SKM-1 (cell line): Measurements from ENCODE around the gene AFAP1L1.

ENCODE experiments used
- DNase-seq: peaks from one replicate; lab custom pipeline; 2025; ENCODE audit not compliant: unreplicated experiment; lab: John Stamatoyannopoulos, UW

AFAP1L1 gene

DNA sequence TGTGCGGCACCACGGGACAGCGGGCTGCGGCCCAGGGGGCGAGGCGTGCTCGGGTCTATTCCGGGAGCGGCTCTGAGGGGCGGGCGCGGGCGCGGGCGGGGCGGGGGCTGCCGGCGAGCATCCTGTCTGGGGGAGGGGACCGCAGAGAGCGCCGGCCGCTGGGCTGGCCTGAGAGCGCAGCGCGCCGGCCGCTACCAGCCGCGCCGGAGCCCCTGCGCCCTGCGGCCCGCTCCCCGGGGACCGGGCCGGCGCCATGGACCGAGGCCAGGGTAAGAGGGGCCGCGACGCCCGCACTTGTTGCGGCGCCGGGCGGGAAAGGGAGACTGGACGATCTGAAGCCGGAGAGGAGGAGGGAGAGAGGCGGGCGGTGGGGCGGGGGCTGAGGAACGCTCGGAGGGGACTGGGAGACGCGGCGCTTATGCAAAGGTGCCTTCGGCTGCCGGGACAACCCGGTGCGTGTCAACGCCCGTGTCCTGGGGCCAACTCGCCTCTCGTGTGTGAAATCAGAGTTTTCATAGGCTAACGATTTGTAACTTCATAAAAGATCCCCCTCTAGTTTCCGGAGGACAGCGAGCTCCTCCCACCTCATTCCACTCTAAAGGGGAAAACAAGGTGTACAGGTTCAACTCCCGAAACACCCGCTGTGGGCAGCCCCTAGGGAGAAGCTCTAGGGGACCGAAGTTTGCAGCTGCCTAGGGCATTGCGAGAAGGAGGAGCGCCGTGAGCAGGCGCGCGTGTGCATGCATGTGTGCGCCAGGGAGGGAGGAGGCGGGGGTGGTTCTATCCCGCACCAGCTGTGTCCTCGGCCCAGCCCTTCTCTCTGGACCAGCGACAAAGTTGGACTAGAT is at the start of gene AFAP1L1:
Gene AFAP1L1, plus strand, starts transcription at position 144 of the 848 bp plus-strand sequence. Its CDS starts 110 bp downstream, at position 254.
- no peak for DNase-seq

DNA sequence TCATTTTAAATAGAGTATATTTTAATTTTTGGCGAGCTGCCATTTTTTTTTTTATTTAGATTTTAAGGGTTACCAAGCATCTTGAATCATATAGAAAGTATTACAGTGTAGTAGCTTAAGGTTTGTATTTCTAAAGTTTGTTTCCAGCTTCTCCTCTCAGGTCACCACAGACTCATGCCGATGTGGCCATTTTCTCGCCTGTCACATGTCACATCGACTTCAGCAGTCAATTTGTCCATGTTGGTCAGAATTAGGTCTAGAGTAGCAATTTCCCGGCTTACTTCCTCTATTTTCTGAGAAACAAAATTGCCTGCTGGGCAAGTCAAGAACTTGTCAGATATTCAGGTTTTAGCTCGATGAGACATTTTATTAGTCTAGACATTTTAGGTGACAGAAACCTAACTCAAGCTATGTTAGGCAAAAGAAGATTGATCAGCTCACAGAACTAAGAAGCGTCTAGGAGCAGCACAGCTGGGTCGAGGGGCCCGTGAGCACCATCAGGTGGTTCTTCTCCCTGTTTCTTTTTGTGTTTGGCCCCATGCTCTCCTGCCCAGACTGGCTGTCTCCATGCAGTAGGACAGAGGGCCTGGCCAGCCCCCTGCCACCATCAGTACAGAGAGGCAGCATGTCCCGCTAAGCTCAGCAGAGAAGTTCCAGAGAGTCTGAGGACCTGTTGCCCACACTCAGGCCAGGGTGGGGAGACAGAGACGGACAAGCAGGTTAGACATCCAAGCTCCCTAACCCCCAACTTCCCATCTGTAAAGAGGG is 48.4 kb upstream of the AFAP1L1 start:
- DNase-seq, result peak; percentile 46

DNA sequence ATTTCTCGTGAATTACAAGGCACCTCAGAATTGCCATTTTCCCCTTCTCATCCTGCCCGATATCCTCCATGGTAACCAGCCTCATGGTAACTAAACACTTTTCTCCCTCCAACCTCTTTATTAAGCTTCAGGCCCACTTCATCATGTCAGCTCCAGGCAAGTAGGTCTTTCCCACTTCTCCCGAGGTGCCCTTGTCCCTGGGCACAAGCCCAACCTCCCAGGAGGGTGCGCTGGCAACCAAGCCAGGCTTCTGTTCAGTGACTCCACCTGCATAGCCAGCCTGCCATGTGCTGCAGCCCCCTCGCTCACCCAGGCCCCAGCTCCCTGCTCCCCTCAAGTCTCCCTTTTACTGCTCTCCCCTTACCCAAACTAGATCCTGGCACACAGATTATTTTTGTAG is 47.4 kb upstream of the AFAP1L1 start:
- no peak for DNase-seq

DNA sequence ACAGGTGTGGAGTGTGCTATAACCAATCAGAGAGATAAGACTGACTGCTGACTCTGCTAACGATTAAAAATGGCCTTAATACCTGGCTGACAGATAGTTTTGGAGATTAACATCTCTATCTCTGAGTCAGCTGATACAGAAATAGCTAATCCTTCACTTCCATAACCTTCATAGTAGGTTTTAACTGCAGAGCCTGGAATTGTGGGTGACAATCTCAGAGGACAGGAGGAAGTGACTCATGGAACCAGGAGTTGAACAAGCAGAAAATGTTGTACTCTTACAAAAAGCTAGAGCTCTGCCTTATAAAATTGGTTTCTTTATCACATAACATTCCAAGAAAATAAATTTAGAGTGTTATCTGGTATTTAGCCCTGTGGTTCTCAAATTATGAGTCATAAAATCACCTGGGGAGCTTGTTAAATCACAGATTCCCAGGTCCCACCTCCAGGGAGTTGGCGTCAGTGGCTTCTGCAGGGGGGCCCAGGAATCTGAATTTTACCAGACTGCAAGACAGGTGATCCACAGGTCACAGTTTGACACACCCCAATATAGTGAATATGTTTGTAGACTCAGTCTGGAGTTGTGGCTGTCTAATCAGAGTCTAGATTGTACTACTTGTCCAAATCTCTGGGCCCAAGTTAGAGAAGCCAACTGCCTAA is 44.4 kb upstream of the AFAP1L1 start:
- no peak for DNase-seq

DNA sequence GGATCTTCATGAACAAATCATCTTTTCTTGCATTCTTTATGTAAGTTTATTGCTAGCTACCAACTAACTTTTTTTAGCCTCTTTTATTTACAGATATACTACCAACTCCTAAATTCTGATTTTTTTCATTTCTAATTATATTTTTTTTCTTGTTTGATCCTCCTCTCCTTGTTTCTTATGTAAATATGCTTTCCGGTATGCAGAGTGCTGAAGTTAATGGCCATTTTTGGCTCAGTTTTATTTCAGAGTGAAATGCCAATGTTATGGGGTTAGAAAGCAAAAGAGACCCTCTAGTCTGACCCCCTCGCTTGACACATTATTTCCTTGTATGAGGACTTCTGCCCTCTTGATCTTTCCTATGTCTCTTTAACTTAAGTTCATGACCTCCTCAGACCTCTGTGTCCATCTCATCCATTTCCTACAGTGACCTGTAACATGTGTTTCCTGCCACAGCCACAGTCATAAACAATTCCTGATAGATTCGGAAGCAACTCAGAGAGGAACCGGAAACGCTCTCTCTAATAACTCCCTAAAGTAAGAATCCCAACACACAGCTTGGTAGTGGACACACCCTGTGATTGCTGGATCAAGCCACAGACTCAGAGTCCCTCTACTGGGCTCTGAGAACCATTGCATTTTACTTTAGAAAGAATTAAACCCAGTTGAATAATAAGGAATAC is 42.9 kb upstream of the AFAP1L1 start:
- DNase-seq, result peak; percentile 23

DNA sequence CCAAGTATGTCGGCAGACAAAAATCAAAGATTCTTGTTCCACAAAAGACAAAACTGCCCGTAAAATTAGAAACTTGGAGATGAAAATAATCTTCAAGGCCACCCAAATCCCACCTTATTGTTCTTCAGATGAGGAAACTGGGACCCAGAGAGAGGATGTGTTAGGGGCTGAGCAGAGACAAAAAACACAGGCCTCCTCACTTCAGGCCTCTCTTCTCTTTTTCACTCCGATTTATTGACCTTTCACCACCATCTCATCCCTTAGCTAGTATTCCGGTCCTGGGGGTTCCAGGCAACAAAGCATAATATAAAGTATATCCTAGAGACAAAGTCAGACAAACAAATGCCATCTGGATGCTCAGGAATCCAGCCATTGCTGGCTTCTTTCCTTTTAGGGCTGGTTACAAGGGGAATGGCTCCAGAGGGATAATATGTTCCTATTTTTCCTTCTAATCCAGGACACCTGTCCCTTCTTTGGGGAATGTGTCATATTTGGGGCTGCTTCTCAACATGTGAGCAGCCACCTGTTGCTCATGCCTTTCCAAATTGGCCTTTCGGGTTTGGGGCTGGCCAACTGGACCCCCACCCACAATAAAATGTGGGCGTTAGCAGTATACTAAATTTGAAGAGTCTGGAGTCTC is 42.2 kb upstream of the AFAP1L1 start:
- no peak for DNase-seq

DNA sequence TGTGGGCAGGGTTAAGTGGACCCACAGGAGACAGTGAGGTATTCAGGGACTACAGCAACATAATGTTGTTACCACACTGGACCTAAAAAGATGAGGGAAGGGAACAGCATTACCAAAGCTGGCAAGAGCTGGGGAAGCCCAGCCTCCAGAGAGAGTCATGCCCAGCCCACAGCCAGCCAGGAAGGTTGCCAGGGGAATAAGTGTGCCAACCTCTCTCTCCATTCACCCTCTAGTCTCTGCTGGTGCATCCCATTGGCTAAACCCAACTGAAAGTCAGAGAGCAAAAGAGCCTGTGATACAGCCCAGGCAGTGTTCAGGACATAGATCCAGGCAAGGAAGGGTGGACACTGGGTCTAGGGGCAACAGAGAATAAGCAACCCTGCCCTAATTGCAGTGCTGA is 35.8 kb upstream of the AFAP1L1 start:
- DNase-seq, result no peak

DNA sequence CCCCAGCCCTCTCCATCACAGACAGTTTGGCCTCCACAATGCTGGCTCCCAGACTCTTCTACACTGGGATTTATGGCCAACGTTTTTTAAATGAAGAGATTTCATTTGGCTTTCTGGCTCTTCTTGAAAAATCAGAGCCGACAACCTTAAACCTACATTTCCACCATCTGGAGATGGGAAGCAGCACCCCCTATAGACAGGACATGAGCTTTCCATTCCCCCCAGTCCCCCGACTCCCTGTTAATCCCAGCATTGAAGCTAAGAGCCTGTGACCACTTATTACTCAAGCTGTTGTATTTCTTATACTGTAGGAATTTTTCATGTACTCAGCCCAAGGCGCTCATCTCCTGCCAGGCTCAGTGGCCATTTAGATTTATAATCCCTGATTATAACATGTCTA is 34.0 kb upstream of the AFAP1L1 start:
- DNase-seq, result no peak

DNA sequence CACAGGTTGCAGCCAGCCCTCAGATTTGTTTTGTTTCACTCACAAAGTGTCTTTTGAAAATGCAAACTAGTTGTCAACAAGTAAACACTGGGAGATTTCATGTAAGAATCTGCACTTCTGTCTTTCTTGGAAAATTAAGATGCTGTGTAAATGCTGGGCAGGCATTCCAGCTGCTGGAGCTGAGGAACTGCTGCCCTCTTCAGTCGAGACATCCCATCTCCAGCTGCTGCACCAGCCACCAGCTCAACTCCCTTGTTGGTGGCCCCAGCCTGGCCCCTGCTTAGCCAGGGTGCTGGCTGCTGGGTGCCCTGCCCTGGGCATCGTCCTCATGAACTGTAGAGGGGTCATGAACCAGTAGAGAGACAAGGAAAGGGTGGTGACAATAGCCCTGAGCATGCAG is 33.1 kb upstream of the AFAP1L1 start:
- DNase-seq, result no peak

DNA sequence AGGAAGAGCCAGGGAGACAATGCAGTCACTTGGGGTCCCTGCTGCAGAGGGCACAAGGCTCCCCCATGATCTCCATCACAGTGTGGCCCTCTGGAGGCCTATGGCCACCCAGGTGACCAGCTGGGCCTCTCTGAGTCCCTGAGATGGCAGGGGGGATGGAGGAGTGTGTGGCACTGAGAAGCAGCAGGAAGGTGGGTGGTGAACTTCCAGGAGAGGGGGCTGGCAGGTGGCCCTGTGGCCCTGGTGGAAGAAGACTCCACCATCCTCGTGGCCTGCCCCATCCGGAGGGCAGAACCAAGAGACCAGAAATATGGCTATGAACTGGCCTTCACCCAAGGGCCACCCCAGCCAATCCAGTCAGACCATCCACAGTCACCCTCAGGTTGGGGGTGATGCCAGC is 31.7 kb upstream of the AFAP1L1 start:
- DNase-seq, result no peak

DNA sequence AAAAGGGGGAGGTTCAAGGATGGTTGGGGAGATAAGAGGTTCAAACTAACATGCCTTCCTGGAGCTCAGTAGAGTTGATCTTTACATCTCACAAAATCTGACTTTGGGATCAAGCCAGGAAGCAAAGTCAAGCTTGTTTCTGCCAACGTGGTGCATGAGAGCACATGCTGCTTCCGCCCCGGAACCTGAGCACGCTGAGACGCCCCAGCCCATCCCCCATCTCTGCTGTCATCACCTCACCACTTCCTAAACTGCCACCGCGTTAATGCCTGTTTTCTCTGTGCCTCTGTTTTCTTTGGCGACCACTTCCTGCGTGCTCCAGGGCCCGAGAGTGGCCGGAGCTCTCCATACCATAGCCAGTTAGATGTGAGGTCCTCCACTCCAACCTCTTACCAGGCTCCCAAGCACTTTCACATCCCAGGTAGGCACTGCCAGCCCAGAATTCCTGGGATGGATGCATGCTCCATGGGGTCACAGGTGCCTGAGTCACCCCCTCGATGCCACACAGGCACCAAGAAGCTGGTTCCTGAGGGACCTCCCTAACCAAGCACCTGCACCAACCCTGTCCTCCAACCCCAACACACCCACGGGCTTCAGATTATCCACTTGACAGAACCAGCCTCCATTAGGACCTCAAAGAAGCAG is 31.2 kb upstream of the AFAP1L1 start:
- no peak for DNase-seq

DNA sequence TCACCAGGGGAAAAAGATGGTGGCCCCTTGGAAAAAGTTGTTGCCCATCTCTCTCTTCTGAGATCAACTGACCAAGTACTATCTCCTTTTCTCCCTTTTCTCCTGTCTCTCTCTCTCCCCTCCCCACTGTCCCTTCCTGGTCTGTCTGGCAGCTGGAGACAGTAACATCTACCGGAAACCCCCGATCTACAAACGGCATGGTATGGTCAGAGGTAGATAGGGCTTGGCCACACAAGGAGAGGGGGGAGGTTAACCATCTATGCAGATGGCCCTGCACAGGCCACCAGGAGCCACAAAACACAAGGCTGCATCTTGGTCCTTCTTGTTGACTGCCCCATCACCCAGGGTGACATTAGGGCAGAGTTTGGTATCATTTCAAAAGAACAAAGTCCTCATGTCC is 29.3 kb upstream of the AFAP1L1 start:
- no peak for DNase-seq

DNA sequence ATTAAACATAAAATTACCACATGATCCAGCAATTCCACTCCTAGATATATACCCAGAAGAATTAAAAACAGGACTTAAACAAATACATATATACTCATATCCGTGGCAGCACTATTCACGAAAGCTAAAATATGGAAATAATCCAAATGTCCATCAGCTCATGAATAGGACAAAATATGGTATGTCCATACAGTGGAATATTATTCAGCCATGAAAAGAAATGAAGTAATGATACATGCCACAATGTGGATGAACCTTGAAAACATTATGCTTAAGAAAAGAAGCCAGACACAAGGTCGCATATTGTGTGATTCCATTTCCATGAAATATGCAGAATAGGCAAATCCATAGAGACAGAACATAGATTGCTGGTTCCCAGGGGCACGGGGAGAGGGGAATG is 24.8 kb upstream of the AFAP1L1 start:
- DNase-seq, result no peak

DNA sequence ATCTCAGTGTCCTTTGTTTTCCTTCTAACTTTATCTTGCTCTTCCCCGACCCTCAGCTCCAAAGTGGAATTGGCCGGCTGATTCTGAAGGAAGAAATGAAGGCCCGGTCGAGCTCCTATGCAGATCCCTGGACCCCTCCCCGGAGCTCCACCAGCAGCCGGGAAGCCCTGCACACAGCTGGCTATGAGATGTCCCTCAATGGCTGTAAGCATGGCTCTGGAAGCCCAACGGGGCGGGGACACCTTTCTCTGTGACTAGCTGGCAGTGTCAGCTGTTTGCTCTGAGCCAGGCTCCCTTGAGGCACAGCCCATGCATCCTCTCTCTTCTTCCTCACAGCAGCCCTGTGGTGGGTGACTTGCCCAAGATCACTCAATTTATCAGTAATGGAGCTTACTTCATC is 23.9 kb upstream of the AFAP1L1 start:
- no peak for DNase-seq

DNA sequence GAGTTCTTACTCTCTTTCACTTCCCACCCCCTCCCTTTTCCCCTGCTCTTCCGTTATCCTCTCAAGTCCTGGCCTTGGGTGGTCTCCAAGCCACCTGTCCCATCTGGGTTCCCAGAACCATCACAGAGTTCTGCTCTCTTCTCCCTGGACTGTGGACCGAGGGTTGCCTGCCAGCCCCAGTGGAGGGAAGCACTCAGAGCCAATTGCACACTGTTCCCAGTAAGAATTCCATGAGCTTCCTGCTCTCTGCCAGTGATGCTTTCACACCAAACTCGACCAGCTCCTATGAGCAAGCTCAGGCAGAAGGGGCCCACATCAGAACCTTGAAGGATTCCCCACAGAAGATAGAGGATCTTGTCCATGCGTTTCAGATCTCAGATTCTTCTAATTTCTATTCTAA is 20.1 kb upstream of the AFAP1L1 start:
- DNase-seq, result no peak

DNA sequence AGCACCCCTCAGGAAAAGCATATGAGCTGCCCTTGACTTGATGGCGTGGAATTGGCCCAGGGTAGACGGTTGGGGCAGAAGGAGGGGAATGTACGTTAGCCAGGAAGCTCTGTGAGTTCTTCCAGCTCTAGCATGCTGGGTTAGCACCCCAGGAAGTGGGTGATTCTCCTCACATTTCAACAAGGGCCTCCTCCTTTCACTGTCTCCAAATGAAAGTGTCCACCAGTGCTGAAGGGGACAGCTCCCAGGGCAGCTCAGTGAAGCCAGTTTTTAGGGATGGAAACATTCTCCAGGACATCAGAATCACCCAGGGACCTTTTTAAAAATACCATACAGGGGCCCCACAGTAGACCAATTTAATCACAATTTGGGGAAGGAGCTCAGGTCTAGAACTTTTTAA is 17.2 kb upstream of the AFAP1L1 start:
- DNase-seq, result no peak

DNA sequence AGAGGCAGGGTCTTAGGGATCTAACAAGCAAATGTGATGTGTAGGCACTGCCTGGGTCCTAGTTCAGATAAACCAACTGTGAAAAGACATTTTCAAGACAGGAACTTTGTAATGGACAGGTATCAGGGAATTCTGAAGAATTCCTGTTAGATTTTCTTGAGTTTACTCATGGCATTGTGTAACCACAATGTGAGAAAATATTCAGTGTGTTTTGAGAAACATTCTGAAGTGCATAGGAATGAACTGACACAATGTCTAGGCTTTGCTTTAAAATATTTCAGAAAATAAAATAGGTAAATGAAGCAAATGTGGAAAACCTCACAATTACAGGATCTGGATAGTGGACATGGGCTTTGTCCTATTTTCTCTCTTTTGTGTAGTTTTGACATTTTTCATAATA is 15.2 kb upstream of the AFAP1L1 start:
- no peak for DNase-seq

DNA sequence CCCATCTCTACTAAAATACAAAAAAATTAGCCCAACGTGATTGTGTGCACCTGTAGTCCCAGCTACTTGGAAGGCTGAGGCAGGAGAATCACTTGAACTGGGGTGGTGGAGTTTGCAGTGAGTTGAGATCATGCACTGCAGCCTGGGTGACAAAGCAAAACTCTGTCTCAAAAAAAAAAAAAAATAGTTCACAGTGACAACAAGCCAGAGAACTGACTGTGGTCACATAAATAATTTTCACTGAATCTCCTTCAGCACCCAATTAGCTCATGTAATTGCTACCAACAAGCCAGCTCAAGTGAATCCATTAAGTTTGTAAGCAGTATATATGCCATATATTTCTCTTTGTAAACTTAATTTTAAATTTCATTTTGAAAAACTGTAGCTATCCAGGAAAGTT is 14.5 kb upstream of the AFAP1L1 start:
- DNase-seq, result no peak

DNA sequence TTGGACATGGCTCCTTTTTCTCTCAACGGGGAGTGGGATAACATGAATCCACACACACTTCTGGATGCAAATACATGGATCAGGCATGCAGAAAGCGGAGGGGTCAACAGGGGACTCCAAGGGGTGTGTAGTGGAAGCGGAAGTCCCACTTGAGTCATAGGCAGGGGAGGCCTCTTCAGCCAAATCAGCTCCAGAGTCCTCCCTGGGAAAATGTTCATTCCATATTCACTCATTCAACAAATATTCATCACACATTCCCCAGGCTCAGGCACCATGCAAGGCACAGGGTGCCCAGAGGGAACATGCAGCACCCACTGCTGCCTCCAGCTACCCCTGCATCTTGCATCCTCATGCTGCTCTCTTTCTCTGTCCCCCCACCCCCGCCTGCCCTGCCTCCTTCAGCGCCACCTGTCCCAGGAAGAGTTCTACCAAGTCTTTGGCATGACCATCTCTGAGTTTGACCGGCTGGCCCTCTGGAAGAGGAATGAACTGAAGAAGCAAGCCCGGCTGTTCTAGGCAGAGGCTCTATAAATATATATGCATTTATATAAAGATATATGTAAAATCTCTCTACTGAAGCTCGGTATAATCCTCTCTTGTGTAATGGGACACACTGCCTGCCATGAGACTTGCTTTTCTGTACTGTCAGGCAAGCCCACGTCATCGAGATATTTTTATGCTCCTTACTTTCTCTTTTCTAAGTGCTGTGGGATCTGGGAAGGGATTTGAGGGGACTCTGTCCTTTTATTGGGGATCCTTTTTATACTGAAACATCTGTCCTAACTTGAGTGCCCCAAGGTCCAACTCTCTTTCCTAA is 13.6 kb upstream of the AFAP1L1 start:
- no peak for DNase-seq

DNA sequence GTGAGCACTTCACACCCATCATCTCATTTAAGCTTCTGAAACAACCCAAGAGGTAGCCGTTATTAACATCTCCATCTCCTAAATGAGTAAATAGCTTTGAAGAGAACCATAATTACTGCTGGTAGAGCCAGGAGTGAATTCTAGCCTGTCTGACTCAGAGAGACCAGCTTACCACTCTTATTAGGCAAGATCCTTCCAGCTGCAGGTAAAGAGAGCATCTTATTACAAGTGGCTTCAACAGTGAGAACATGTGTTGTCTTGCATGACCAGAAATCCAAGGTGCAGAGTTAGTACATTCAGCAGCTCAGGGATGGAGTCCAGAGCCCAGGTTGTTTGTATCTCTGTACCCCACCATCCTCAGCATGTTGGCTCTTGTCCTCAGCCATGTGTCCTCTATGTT is 10.9 kb upstream of the AFAP1L1 start:
- no peak for DNase-seq
